ENCODE data around the gene STRIP2. TPM values are rescaled to one million over a fixed set of nuclear protein-coding genes. Genes with fewer than 3 reads are reported as not detected.
A peak's percentile ranks its signal among the peaks of the same experiment; 100 is the strongest.

Gene STRIP2
- total and polyA plus RNA-seq, 9 of the 15 experiments (the other 6 are each of a cell fraction or from before 2014, with no cell fraction given): 10.1 to 81.8 (median 42.3) TPM

DNA sequence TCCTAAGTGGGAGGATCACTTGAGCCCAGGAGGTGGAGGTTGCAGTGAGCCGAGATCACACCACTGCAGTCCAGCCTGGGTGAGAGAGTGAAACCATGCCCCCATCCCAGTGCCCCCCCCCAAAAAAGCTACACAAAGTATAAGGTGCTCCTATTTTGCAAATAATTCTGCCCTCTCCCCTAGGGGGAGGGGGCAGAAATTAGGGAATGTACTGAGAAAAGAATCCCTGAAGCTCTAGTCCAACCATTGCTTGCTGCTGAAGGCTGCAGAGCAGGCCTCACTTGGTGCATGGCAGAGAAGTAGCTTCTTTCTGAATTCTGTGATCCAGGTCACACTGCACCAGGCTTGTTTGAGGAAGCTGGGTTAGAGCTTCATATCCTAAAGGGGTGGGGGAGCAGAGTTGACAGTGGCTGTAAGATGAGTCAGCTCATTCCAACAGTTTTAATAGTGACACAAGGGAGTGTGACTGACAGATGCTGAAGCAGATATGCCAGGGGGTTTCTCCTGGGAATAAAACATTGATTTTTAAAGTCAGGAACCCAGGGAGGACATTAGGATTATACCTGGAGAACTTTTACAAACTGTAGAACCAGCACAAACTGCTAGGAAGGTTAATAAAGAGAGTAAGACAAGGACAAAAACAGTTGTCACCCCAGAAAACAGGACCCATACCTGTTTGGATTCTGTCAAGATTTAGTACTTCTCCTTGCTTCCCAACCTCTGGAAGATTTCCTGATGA is 32.8 kb upstream of the STRIP2 start (continued):
- TF ChIP-seq, protein P1, sequence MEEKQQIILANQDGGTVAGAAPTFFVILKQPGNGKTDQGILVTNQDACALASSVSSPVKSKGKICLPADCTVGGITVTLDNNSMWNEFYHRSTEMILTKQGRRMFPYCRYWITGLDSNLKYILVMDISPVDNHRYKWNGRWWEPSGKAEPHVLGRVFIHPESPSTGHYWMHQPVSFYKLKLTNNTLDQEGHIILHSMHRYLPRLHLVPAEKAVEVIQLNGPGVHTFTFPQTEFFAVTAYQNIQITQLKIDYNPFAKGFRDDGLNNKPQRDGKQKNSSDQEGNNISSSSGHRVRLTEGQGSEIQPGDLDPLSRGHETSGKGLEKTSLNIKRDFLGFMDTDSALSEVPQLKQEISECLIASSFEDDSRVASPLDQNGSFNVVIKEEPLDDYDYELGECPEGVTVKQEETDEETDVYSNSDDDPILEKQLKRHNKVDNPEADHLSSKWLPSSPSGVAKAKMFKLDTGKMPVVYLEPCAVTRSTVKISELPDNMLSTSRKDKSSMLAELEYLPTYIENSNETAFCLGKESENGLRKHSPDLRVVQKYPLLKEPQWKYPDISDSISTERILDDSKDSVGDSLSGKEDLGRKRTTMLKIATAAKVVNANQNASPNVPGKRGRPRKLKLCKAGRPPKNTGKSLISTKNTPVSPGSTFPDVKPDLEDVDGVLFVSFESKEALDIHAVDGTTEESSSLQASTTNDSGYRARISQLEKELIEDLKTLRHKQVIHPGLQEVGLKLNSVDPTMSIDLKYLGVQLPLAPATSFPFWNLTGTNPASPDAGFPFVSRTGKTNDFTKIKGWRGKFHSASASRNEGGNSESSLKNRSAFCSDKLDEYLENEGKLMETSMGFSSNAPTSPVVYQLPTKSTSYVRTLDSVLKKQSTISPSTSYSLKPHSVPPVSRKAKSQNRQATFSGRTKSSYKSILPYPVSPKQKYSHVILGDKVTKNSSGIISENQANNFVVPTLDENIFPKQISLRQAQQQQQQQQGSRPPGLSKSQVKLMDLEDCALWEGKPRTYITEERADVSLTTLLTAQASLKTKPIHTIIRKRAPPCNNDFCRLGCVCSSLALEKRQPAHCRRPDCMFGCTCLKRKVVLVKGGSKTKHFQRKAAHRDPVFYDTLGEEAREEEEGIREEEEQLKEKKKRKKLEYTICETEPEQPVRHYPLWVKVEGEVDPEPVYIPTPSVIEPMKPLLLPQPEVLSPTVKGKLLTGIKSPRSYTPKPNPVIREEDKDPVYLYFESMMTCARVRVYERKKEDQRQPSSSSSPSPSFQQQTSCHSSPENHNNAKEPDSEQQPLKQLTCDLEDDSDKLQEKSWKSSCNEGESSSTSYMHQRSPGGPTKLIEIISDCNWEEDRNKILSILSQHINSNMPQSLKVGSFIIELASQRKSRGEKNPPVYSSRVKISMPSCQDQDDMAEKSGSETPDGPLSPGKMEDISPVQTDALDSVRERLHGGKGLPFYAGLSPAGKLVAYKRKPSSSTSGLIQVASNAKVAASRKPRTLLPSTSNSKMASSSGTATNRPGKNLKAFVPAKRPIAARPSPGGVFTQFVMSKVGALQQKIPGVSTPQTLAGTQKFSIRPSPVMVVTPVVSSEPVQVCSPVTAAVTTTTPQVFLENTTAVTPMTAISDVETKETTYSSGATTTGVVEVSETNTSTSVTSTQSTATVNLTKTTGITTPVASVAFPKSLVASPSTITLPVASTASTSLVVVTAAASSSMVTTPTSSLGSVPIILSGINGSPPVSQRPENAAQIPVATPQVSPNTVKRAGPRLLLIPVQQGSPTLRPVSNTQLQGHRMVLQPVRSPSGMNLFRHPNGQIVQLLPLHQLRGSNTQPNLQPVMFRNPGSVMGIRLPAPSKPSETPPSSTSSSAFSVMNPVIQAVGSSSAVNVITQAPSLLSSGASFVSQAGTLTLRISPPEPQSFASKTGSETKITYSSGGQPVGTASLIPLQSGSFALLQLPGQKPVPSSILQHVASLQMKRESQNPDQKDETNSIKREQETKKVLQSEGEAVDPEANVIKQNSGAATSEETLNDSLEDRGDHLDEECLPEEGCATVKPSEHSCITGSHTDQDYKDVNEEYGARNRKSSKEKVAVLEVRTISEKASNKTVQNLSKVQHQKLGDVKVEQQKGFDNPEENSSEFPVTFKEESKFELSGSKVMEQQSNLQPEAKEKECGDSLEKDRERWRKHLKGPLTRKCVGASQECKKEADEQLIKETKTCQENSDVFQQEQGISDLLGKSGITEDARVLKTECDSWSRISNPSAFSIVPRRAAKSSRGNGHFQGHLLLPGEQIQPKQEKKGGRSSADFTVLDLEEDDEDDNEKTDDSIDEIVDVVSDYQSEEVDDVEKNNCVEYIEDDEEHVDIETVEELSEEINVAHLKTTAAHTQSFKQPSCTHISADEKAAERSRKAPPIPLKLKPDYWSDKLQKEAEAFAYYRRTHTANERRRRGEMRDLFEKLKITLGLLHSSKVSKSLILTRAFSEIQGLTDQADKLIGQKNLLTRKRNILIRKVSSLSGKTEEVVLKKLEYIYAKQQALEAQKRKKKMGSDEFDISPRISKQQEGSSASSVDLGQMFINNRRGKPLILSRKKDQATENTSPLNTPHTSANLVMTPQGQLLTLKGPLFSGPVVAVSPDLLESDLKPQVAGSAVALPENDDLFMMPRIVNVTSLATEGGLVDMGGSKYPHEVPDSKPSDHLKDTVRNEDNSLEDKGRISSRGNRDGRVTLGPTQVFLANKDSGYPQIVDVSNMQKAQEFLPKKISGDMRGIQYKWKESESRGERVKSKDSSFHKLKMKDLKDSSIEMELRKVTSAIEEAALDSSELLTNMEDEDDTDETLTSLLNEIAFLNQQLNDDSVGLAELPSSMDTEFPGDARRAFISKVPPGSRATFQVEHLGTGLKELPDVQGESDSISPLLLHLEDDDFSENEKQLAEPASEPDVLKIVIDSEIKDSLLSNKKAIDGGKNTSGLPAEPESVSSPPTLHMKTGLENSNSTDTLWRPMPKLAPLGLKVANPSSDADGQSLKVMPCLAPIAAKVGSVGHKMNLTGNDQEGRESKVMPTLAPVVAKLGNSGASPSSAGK (IDR thresholded peaks at IDR 0.05): no peak
- TF ChIP-seq FUS (optimal IDR thresholded peaks at IDR 0.05; ENCODE audit: low read depth, low read length) (no peak), NUFIP1 (IDR thresholded peaks at IDR 0.05; ENCODE audit: partially characterized antibody) (no peak), NCOA6 (IDR thresholded peaks at IDR 0.05) (no peak), ZNF668 (CRISPR knock-in tag; IDR thresholded peaks at IDR 0.05) (no peak), TCFL5 (CRISPR knock-in tag; conservative IDR thresholded peaks at IDR 0.05) (no peak), MAFK (IDR thresholded peaks at IDR 0.05; ENCODE audit: low read length) (peak; percentile 96), HDAC2 (IDR thresholded peaks at IDR 0.05) (peak; percentile 90), HNRNPUL1 (IDR thresholded peaks at IDR 0.05; ENCODE audit: low read length) (no peak), ARID2 (IDR thresholded peaks at IDR 0.05) (no peak), E2F3 (CRISPR knock-in tag; IDR thresholded peaks at IDR 0.05) (no peak)
- TF ChIP-seq, protein P2, sequence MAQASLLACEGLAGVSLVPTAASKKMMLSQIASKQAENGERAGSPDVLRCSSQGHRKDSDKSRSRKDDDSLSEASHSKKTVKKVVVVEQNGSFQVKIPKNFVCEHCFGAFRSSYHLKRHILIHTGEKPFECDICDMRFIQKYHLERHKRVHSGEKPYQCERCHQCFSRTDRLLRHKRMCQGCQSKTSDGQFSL (CRISPR knock-in tag; IDR thresholded peaks at IDR 0.05): peak; percentile 72; the same call in 1 of the 2 replicates
- TF ChIP-seq, protein P2 (tag; IDR thresholded peaks at IDR 0.05): peak in 1 of 2 experiments; percentile 83; a peak in 2 of 4 replicates
- TF ChIP-seq, protein P3, sequence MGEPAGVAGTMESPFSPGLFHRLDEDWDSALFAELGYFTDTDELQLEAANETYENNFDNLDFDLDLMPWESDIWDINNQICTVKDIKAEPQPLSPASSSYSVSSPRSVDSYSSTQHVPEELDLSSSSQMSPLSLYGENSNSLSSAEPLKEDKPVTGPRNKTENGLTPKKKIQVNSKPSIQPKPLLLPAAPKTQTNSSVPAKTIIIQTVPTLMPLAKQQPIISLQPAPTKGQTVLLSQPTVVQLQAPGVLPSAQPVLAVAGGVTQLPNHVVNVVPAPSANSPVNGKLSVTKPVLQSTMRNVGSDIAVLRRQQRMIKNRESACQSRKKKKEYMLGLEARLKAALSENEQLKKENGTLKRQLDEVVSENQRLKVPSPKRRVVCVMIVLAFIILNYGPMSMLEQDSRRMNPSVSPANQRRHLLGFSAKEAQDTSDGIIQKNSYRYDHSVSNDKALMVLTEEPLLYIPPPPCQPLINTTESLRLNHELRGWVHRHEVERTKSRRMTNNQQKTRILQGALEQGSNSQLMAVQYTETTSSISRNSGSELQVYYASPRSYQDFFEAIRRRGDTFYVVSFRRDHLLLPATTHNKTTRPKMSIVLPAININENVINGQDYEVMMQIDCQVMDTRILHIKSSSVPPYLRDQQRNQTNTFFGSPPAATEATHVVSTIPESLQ (CRISPR knock-in tag; IDR thresholded peaks at IDR 0.05): no peak

Data from K562 (cell line).